GM23338 (cell line): ENCODE data around the gene POLR2F. TPM values are rescaled to one million over a fixed set of nuclear protein-coding genes. Genes with fewer than 3 reads are reported as not detected.

ENCODE experiments used
- CREB1 ChIP-seq: fragments of 250-450 bp; sonication (Bioruptor Pico); IDR thresholded peaks from 2 replicates; pipeline ENCODE4 v1.5.0; 2020; ENCODE audit warnings: low read depth, mild to moderate bottlenecking, moderate library complexity
- JUNB ChIP-seq: IDR thresholded peaks from one replicate; pipeline ENCODE4 v1.6.1; 2016; ENCODE audit warnings: antibody characterized with exemption; ENCODE audit not compliant: unreplicated experiment
- ZNF114 ChIP-seq: fragments of 250-450 bp; sonication (Bioruptor Pico); IDR thresholded peaks from 2 replicates; pipeline ENCODE4 v1.5.0; 2020; ENCODE audit warnings: mild to moderate bottlenecking, moderate library complexity
- ZNF331 ChIP-seq: fragments of 250-450 bp; sonication (Bioruptor Pico); IDR thresholded peaks from 2 replicates; pipeline ENCODE4 v1.5.0; 2020; ENCODE audit warnings: low read depth, mild to moderate bottlenecking, moderate library complexity
- polyA plus RNA-seq: library from polyadenylated mRNA; unstranded; fragments of >200 nt; fragmentation: Nextera tagmentation; extraction: Ambion mirVana; gene quantifications from 2 replicates; pipeline ENCODE4 v1.2.1, GENCODE V29; 2016
- total RNA-seq: library from RNA; depleted of rRNA; stranded (reverse); fragments of >200 nt; shearing (Covaris generic); gene quantifications from 2 replicates; pipeline ENCODE4 v1.2.3, GENCODE V29; 2014
- TF ChIP-seq, protein P1 (sequence below): fragments of 250-450 bp; sonication (Bioruptor Pico); IDR thresholded peaks from 2 replicates; pipeline ENCODE4 v1.5.0; 2020; ENCODE audit warnings: mild to moderate bottlenecking, moderate library complexity
- TF ChIP-seq, protein P2 (sequence below): IDR thresholded peaks from one replicate; pipeline ENCODE4 v1.6.1; 2018; ENCODE audit warnings: antibody characterized with exemption; ENCODE audit not compliant: unreplicated experiment
- TF ChIP-seq, protein P3 (sequence below): IDR thresholded peaks from 2 replicates; pipeline ENCODE4 v1.6.1; 2016; ENCODE audit warnings: antibody characterized with exemption

POLR2F gene
- total and polyA plus RNA-seq, 2 experiments from 2014 or later, result 144 to 429 TPM

DNA sequence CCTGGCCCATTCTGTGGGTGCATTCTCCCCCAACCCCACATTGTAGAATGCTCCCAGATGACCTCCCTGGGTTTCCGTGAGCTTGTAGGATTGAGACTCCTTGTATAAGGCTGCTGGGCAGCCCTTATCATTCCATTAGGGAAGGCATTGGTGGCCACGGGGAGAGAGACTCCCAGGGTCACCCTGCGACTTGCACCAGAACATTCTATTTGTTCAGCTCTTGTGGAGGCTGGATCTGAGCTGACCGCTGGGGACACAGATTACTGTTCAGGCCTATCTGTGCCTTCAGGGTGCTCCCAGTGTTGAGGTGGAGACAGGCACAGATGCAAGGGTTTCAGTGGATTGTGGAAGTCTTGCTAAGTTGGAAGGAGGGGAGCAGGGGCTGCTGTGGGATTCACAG is 29.6 kb upstream of the POLR2F start (continued):
- TF ChIP-seq, protein P1, sequence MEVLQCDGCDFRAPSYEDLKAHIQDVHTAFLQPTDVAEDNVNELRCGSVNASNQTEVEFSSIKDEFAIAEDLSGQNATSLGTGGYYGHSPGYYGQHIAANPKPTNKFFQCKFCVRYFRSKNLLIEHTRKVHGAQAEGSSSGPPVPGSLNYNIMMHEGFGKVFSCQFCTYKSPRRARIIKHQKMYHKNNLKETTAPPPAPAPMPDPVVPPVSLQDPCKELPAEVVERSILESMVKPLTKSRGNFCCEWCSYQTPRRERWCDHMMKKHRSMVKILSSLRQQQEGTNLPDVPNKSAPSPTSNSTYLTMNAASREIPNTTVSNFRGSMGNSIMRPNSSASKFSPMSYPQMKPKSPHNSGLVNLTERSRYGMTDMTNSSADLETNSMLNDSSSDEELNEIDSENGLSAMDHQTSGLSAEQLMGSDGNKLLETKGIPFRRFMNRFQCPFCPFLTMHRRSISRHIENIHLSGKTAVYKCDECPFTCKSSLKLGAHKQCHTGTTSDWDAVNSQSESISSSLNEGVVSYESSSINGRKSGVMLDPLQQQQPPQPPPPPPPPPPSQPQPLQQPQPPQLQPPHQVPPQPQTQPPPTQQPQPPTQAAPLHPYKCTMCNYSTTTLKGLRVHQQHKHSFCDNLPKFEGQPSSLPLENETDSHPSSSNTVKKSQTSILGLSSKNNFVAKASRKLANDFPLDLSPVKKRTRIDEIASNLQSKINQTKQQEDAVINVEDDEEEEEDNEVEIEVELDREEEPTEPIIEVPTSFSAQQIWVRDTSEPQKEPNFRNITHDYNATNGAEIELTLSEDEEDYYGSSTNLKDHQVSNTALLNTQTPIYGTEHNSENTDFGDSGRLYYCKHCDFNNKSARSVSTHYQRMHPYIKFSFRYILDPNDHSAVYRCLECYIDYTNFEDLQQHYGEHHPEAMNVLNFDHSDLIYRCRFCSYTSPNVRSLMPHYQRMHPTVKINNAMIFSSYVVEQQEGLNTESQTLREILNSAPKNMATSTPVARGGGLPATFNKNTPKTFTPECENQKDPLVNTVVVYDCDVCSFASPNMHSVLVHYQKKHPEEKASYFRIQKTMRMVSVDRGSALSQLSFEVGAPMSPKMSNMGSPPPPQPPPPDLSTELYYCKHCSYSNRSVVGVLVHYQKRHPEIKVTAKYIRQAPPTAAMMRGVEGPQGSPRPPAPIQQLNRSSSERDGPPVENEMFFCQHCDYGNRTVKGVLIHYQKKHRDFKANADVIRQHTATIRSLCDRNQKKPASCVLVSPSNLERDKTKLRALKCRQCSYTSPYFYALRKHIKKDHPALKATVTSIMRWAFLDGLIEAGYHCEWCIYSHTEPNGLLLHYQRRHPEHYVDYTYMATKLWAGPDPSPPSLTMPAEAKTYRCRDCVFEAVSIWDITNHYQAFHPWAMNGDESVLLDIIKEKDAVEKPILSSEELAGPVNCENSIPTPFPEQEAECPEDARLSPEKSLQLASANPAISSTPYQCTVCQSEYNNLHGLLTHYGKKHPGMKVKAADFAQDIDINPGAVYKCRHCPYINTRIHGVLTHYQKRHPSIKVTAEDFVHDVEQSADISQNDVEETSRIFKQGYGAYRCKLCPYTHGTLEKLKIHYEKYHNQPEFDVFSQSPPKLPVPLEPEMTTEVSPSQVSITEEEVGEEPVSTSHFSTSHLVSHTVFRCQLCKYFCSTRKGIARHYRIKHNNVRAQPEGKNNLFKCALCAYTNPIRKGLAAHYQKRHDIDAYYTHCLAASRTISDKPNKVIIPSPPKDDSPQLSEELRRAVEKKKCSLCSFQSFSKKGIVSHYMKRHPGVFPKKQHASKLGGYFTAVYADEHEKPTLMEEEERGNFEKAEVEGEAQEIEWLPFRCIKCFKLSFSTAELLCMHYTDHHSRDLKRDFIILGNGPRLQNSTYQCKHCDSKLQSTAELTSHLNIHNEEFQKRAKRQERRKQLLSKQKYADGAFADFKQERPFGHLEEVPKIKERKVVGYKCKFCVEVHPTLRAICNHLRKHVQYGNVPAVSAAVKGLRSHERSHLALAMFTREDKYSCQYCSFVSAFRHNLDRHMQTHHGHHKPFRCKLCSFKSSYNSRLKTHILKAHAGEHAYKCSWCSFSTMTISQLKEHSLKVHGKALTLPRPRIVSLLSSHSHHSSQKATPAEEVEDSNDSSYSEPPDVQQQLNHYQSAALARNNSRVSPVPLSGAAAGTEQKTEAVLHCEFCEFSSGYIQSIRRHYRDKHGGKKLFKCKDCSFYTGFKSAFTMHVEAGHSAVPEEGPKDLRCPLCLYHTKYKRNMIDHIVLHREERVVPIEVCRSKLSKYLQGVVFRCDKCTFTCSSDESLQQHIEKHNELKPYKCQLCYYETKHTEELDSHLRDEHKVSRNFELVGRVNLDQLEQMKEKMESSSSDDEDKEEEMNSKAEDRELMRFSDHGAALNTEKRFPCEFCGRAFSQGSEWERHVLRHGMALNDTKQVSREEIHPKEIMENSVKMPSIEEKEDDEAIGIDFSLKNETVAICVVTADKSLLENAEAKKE (CRISPR knock-in tag), result no peak
- TF ChIP-seq JUNB (no peak), ZNF331 (CRISPR knock-in tag) (no peak), CREB1 (CRISPR knock-in tag) (no peak), ZNF114 (CRISPR knock-in tag) (no peak)
- TF ChIP-seq, protein P2, sequence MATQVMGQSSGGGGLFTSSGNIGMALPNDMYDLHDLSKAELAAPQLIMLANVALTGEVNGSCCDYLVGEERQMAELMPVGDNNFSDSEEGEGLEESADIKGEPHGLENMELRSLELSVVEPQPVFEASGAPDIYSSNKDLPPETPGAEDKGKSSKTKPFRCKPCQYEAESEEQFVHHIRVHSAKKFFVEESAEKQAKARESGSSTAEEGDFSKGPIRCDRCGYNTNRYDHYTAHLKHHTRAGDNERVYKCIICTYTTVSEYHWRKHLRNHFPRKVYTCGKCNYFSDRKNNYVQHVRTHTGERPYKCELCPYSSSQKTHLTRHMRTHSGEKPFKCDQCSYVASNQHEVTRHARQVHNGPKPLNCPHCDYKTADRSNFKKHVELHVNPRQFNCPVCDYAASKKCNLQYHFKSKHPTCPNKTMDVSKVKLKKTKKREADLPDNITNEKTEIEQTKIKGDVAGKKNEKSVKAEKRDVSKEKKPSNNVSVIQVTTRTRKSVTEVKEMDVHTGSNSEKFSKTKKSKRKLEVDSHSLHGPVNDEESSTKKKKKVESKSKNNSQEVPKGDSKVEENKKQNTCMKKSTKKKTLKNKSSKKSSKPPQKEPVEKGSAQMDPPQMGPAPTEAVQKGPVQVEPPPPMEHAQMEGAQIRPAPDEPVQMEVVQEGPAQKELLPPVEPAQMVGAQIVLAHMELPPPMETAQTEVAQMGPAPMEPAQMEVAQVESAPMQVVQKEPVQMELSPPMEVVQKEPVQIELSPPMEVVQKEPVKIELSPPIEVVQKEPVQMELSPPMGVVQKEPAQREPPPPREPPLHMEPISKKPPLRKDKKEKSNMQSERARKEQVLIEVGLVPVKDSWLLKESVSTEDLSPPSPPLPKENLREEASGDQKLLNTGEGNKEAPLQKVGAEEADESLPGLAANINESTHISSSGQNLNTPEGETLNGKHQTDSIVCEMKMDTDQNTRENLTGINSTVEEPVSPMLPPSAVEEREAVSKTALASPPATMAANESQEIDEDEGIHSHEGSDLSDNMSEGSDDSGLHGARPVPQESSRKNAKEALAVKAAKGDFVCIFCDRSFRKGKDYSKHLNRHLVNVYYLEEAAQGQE, result no peak
- TF ChIP-seq, protein P3, sequence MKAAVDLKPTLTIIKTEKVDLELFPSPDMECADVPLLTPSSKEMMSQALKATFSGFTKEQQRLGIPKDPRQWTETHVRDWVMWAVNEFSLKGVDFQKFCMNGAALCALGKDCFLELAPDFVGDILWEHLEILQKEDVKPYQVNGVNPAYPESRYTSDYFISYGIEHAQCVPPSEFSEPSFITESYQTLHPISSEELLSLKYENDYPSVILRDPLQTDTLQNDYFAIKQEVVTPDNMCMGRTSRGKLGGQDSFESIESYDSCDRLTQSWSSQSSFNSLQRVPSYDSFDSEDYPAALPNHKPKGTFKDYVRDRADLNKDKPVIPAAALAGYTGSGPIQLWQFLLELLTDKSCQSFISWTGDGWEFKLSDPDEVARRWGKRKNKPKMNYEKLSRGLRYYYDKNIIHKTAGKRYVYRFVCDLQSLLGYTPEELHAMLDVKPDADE, result no peak
